Gastrocnemius medialis (tissue), 4 donors: ENCODE measurements around the gene CEP104. TPM values are rescaled to one million over a fixed set of nuclear protein-coding genes. Genes with fewer than 3 reads are reported as not detected.

Experiments used
- ATAC-seq, 2 donors: fragments of 150-250 bp; one replicate each; pipeline ENCODE4 v1.9.1; 2016
- DNase-seq, 2 donors: peaks; one replicate each; pipeline ENCODE4 v3.0.0-alpha.2; 2019
- H3K27ac ChIP-seq, 4 donors: fragments of 200-600 bp; sonication (generic); 1 replicate in 1 of 4; 2 replicates in 3 of 4; pipeline ENCODE4 v1.5.1; 2016 to 2018; ENCODE audit warnings: mild to moderate bottlenecking in 2 of 4, moderate library complexity in 1 of 4
- H3K27me3 ChIP-seq, 3 donors: fragments of 200-600 bp; sonication (generic) in 2 of 3; 1 replicate in 1 of 3; 2 replicates in 2 of 3; pipeline versions ENCODE4 v1.5.1 to v1.6.0; 2016 to 2019; ENCODE audit warnings: mild to moderate bottlenecking in 1 of 3, moderate library complexity in 1 of 3
- H3K36me3 ChIP-seq, 2 donors: fragments of 200-600 bp; sonication (generic) in 1 of 2; one replicate each; pipeline ENCODE4 v1.5.1; 2017 to 2018
- H3K4me1 ChIP-seq, 2 donors: fragments of 200-600 bp; sonication (generic) in 1 of 2; one replicate each; pipeline ENCODE4 v1.5.1; 2016 to 2017; ENCODE audit warnings: mild to moderate bottlenecking in 2 of 2
- H3K4me3 ChIP-seq, 4 donors: fragments of 200-600 bp; sonication (generic) in 3 of 4; 1 replicate in 1 of 4; 2 replicates in 3 of 4; pipeline ENCODE4 v1.5.1; 2016 to 2019; ENCODE audit warnings: mild to moderate bottlenecking in 2 of 4
- H3K9me3 ChIP-seq, 3 donors: fragments of 200-600 bp; sonication (generic) in 2 of 3; 1 replicate in 1 of 3; 2 replicates in 2 of 3; pipeline ENCODE4 v1.5.1; 2016 to 2019
- CTCF ChIP-seq, 5 experiments: fragments of 450-650 bp in 3 of 5; fragments of 200-600 bp in 2 of 5; sonication (generic) in 2 of 5; IDR thresholded peaks in 4 of 5; conservative IDR thresholded peaks in 1 of 5; 1 replicate in 4 of 5; 2 replicates in 1 of 5; pipeline ENCODE4 v1.5.1; 2016 to 2019; ENCODE audit warnings: antibody characterized with exemption in 5 of 5, mild to moderate bottlenecking in 3 of 5, moderate library complexity in 3 of 5
- POLR2A ChIP-seq, 2 donors: fragments of 450-650 bp; IDR thresholded peaks; one replicate each; pipeline ENCODE4 v1.6.1; 2017; ENCODE audit warnings: antibody characterized with exemption in 2 of 2, mild to moderate bottlenecking in 2 of 2, moderate library complexity in 2 of 2
- in situ Hi-C, 4 donors: fragments of 200-750 bp; cut with MboI; loops; one replicate each; pipeline versions ENCODE4 v1.15.0 to v1.8.0; 2017; ENCODE audit warnings: low sequenced_read_pairs in 4 of 4
- intact Hi-C: fragments of 100-400 bp; cut with DNase I; formaldehyde crosslinking; loops from one replicate; pipeline ENCODE4 v1.15.1; 2023; ENCODE audit warnings: low total_unique reads
- total RNA-seq, 4 donors: library from RNA; depleted of rRNA; stranded (reverse); fragments of >200 nt; gene quantifications; one replicate each; pipeline versions ENCODE4 v1.1.0 to v1.2.3, GENCODE V29; 2016

The CEP104 gene
- total RNA-seq, 4 donors from 2014 or later: 16.6 to 39.0 (median 21.9) TPM

GRCh38 chr1:3787349-3787715 lies 69.7 kb downstream of the CEP104 start:
- H3K27ac ChIP-seq: no peak overlapping the region
- intact Hi-C loops (no loop called here), in situ Hi-C loops (loop anchor here in 1 of 4 donors (25.0 kb wide), 1 partner anchor 100 kb away; no protein-coding TSS in a partner anchor)
- H3K4me3 ChIP-seq: no peak overlapping the region
- no peaks in the 10 kb centered on the region for H3K27me3 ChIP-seq
- TF ChIP-seq POLR2A (IDR thresholded peaks at IDR 0.05) (no peak), CTCF (IDR thresholded peaks at IDR 0.05 in 4 of 5, conservative IDR thresholded peaks at IDR 0.05 in 1 of 5) (no peak)
- H3K36me3 ChIP-seq: peaks cover 0 to 50% of the 10 kb centered on the region in 2 donors
- H3K4me1 ChIP-seq: peaks cover 0 to 13% of the 10 kb centered on the region in 2 donors
- no peaks in the 10 kb centered on the region for H3K9me3 ChIP-seq
- ATAC-seq (no peak), DNase-seq (no peak)

- Histone ChIP-seq H3K27ac (no peak overlapping the region), H3K27me3 (no peaks in the 10 kb centered on the region), H3K36me3 (peaks cover 0 to 56% of the 10 kb centered on the region in 2 donors), H3K9me3 (no peaks in the 10 kb centered on the region), H3K4me1 (peaks cover 0 to 13% of the 10 kb centered on the region in 2 donors), H3K4me3 (no peak overlapping the region)
- ATAC-seq: no peak
- in situ Hi-C loops (loop anchor here in 1 of 4 donors (25.0 kb wide), 1 partner anchor 101 kb away; no protein-coding TSS in a partner anchor), intact Hi-C loops (no loop called here)
- DNase-seq: no peak
- TF ChIP-seq CTCF (IDR thresholded peaks at IDR 0.05 in 4 of 5, conservative IDR thresholded peaks at IDR 0.05 in 1 of 5): no peak
- no peak for TF ChIP-seq POLR2A (IDR thresholded peaks at IDR 0.05)
Measured at GRCh38 chr1:3786468-3787348, 70.3 kb downstream of the CEP104 start.

GRCh38 chr1:3785456-3786157 lies 71.4 kb downstream of the CEP104 start:
- H3K27me3 ChIP-seq: no peaks in the 10 kb centered on the region
- in situ Hi-C loops (loop anchor here in 1 of 4 donors (25.0 kb wide), 1 partner anchor 102 kb away; no protein-coding TSS in a partner anchor), intact Hi-C loops (no loop called here)
- H3K9me3 ChIP-seq: no peaks in the 10 kb centered on the region
- peaks cover 0 to 67% of the 10 kb centered on the region in 2 donors for H3K36me3 ChIP-seq
- H3K27ac ChIP-seq: no peak overlapping the region
- no peak for TF ChIP-seq POLR2A (IDR thresholded peaks at IDR 0.05)
- TF ChIP-seq CTCF (IDR thresholded peaks at IDR 0.05 in 4 of 5, conservative IDR thresholded peaks at IDR 0.05 in 1 of 5): no peak
- H3K4me3 ChIP-seq: no peak overlapping the region
- DNase-seq: no peak
- H3K4me1 ChIP-seq: peaks cover 0 to 13% of the 10 kb centered on the region in 2 donors
- no peak for ATAC-seq

- Histone ChIP-seq H3K27me3 (no peaks in the 10 kb centered on the region), H3K4me1 (peaks cover 0 to 13% of the 10 kb centered on the region in 2 donors), H3K4me3 (no peak overlapping the region), H3K9me3 (no peaks in the 10 kb centered on the region), H3K27ac (no peak overlapping the region), H3K36me3 (peaks cover 0 to 73% of the 10 kb centered on the region in 2 donors)
- in situ Hi-C loops: loop anchor here in 1 of 4 donors (25.0 kb wide), 1 partner anchor 102 kb away; no protein-coding TSS in a partner anchor
- TF ChIP-seq POLR2A (IDR thresholded peaks at IDR 0.05): no peak
- no peak for TF ChIP-seq CTCF (IDR thresholded peaks at IDR 0.05 in 4 of 5, conservative IDR thresholded peaks at IDR 0.05 in 1 of 5)
- no peak for DNase-seq
- intact Hi-C loops: no loop called here
- ATAC-seq: no peak
Measured at GRCh38 chr1:3785045-3785444, 72.0 kb downstream of the CEP104 start.
